Caco-2 (cell line): ENCODE data around the gene SSX2IP. TPM values are rescaled to one million over a fixed set of nuclear protein-coding genes. Genes with fewer than 3 reads are reported as not detected.

Experiments
- Bru-seq: library from RNA; stranded (reverse); fragments of 400-500 nt; gene quantifications from one replicate; lab custom pipeline; 2021; lab: Mats Ljungman, UMichigan
- BruChase-seq, 2 experiments: library from RNA; stranded (reverse); fragments of 400-500 nt; gene quantifications; one replicate each; lab custom pipeline; 2021; lab: Mats Ljungman, UMichigan
- BruUV-seq: library from RNA; stranded (reverse); fragments of 400-500 nt; replicated peaks from 2 replicates; lab custom pipeline; 2021; lab: Mats Ljungman, UMichigan
- CTCF ChIA-PET: fragments of 300-600 bp; sonication (Branson Sonifier 250); formaldehyde crosslinking; loops from one replicate; lab custom pipeline; 2022; ENCODE audit warnings: antibody characterized with exemption; lab: Charles Lee
- POLR2A ChIA-PET: fragments of 300-600 bp; sonication (Branson Sonifier 250); formaldehyde crosslinking; loops from one replicate; lab custom pipeline; 2022; ENCODE audit warnings: antibody characterized with exemption; lab: Charles Lee
- DNase-seq, 2 experiments: peaks; one replicate each; pipeline versions ENCODE4 v3.0.0 to v3.0.0-alpha.2; 2020 to 2022
- H3K27me3 ChIP-seq: replicated peaks from 2 replicates; pipeline ENCODE4 v1.6.0; 2011; ENCODE audit warnings: low read length; ENCODE audit not compliant: control insufficient read depth, insufficient read depth
- H3K36me3 ChIP-seq: 2 replicates; pipeline ENCODE4 v1.5.1; 2011; ENCODE audit warnings: low read length; ENCODE audit not compliant: control insufficient read depth, insufficient read depth
- H3K4me1 ChIP-seq: fragments of 250-450 bp; sonication (Bioruptor Pico); 2 replicates; pipeline ENCODE4 v1.5.1; 2020; ENCODE audit warnings: mild to moderate bottlenecking
- H3K4me3 ChIP-seq: 2 replicates; pipeline ENCODE4 v1.5.1; 2011; ENCODE audit warnings: low read depth, mild to moderate bottlenecking, control low read depth, low read length
- H3K9me3 ChIP-seq: fragments of 250-450 bp; sonication (Bioruptor Pico); 2 replicates; pipeline ENCODE4 v1.5.1; 2020; ENCODE audit warnings: mild to moderate bottlenecking, moderate library complexity
- H3K27ac Mint-ChIP-seq: one replicate; pipeline ENCODE4 v1.8.0; 2022; ENCODE audit warnings: mixed read lengths; ENCODE audit not compliant: unreplicated experiment
- H3K27me3 Mint-ChIP-seq: one replicate; pipeline ENCODE4 v1.8.0; 2022; ENCODE audit warnings: mixed read lengths; ENCODE audit not compliant: insufficient read depth, unreplicated experiment
- H3K36me3 Mint-ChIP-seq: one replicate; pipeline ENCODE4 v1.8.0; 2022; ENCODE audit warnings: mild to moderate bottlenecking, mixed read lengths; ENCODE audit not compliant: insufficient read depth, unreplicated experiment
- H3K4me1 Mint-ChIP-seq: one replicate; pipeline ENCODE4 v1.8.0; 2022; ENCODE audit warnings: low read depth, mixed read lengths; ENCODE audit not compliant: unreplicated experiment
- H3K4me3 Mint-ChIP-seq: one replicate; pipeline ENCODE4 v1.8.0; 2022; ENCODE audit warnings: mild to moderate bottlenecking, moderate library complexity, mixed read lengths; ENCODE audit not compliant: unreplicated experiment
- H3K9me3 Mint-ChIP-seq: one replicate; pipeline ENCODE4 v1.8.0; 2022; ENCODE audit warnings: mixed read lengths; ENCODE audit not compliant: unreplicated experiment
- intact Hi-C: fragments of 100-400 bp; cut with micrococcal nuclease; formaldehyde crosslinking; loops from one replicate; pipeline ENCODE4 v1.10.0; 2022; ENCODE audit not compliant: unreplicated experiment
- long read RNA-seq: library from polyadenylated mRNA; stranded (forward); transcript quantifications from one replicate; pipeline ENCODE4 v2.0.0, GENCODE V29; 2022
- total RNA-seq: library from RNA; stranded (reverse); gene quantifications from 2 replicates; pipeline ENCODE4 v1.2.3, GENCODE V29; 2022
- TF ChIP-seq, protein P1 (sequence below), 2 experiments: fragments of 200-600 bp in 1 of 2; IDR thresholded peaks; 1 replicate in 1 of 2; 2 replicates in 1 of 2; pipeline versions ENCODE4 v1.5.1 to v1.8.0; 2011 to 2022; ENCODE audit warnings: antibody characterized with exemption in 1 of 2, control low read depth in 1 of 2, inconsistent platforms in 1 of 2, low read depth in 1 of 2, low read length in 1 of 2, mild to moderate bottlenecking in 1 of 2, moderate library complexity in 1 of 2; ENCODE audit not compliant: insufficient read depth in 1 of 2, severe bottlenecking in 1 of 2, unreplicated experiment in 1 of 2

SSX2IP gene
- 12.7 and 15.3 TPM in 2 replicates for total RNA-seq
- percentile 67 among the genes with signal in this experiment for Bru-seq, nascent RNA
- percentile 73 among the genes with signal in this experiment for BruChase-seq, experiment 1, labeled RNA remaining after a 2-hour chase
- BruChase-seq, experiment 2, labeled RNA remaining after a 6-hour chase = percentile 71 among the genes with signal in this experiment
- long read RNA-seq, full-length matches to known transcripts = 12 of 32 reads
- long read RNA-seq, partial matches to known transcripts = 2 of 32 reads
- long read RNA-seq, other reads (novel, unspliced or antisense) = 18 of 32 reads

GRCh38 chr1:84690397-84691121, at the start of gene SSX2IP:
SSX2IP (minus strand) TSS chr1:84690461; CDS start chr1:84671219, 19,242 bp downstream.
- CTCF ChIA-PET = interaction anchor here (0.6 kb wide), 1 partner anchor 34 kb away, joined by 3 read pairs; no protein-coding TSS in a partner anchor
- intact Hi-C loops = loop anchor here (2.0 kb wide), 1 partner anchor 184 kb away; the partner anchor contains the start of genes GNG5 and SPATA1

DNA sequence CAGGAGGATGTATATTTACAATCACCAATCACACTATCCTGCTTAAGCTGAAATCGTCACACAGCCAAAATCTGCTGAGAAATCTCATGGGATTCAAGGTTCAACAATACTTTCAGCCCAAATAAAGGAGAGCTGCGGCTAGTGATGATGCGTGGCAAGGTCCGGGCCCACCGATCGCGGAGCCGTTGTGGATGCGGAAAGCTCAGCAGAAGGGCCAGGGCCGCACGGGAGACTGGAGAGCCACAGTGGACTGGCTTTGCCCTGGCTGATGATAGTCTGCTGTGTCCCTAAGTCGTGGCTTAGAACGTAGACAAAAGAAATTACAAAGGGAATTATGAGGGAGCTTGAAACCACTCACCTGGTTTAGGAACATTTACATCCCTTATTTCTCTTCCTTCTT, 48.0 kb upstream of the SSX2IP start:
- no peak for DNase-seq
- H3K27ac Mint-ChIP-seq = no peak overlapping the region
- ChIA-PET CTCF (no interaction called here), POLR2A (no interaction called here)
- TF ChIP-seq, protein P1, sequence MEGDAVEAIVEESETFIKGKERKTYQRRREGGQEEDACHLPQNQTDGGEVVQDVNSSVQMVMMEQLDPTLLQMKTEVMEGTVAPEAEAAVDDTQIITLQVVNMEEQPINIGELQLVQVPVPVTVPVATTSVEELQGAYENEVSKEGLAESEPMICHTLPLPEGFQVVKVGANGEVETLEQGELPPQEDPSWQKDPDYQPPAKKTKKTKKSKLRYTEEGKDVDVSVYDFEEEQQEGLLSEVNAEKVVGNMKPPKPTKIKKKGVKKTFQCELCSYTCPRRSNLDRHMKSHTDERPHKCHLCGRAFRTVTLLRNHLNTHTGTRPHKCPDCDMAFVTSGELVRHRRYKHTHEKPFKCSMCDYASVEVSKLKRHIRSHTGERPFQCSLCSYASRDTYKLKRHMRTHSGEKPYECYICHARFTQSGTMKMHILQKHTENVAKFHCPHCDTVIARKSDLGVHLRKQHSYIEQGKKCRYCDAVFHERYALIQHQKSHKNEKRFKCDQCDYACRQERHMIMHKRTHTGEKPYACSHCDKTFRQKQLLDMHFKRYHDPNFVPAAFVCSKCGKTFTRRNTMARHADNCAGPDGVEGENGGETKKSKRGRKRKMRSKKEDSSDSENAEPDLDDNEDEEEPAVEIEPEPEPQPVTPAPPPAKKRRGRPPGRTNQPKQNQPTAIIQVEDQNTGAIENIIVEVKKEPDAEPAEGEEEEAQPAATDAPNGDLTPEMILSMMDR (IDR thresholded peaks at IDR 0.05; ENCODE audit: insufficient read depth in 1 of 2, low read depth in 1 of 2, low read length in 1 of 2, severe bottlenecking in 1 of 2, unreplicated experiment in 1 of 2) = no peak
- no peak overlapping the region for H3K4me3 Mint-ChIP-seq
- Histone ChIP-seq H3K27me3 (no peaks in the 10 kb centered on the region), H3K9me3 (no peaks in the 10 kb centered on the region), H3K4me1 (no peaks in the 10 kb centered on the region), H3K36me3 (no peaks in the 10 kb centered on the region), H3K4me3 (no peak overlapping the region)
- no TSS peak for BruUV-seq
- peaks cover 5% of the 10 kb centered on the region for H3K27me3 Mint-ChIP-seq
- H3K4me1 Mint-ChIP-seq = no peaks in the 10 kb centered on the region
- intact Hi-C loops = no loop called here
- H3K9me3 Mint-ChIP-seq = no peaks in the 10 kb centered on the region
- H3K36me3 Mint-ChIP-seq = no peaks in the 10 kb centered on the region

More at GRCh38 chr1:84690397-84691121, at the start of gene SSX2IP:
- peak within 1 kb of the TSS; percentile 86 for H3K4me3 Mint-ChIP-seq
- Histone ChIP-seq H3K27me3 (no peaks in the 10 kb centered on the region), H3K9me3 (no peaks in the 10 kb centered on the region), H3K36me3 (no peaks in the 10 kb centered on the region), H3K4me1 (peaks cover 6% of the 10 kb centered on the region), H3K4me3 (peak within 1 kb of the TSS; percentile 76)
- DNase-seq = peak; percentile 97
- H3K27ac Mint-ChIP-seq = peak within 1 kb of the TSS; percentile 81
- H3K9me3 Mint-ChIP-seq = no peaks in the 10 kb centered on the region
- peaks cover 17% of the 10 kb centered on the region for H3K4me1 Mint-ChIP-seq
- H3K36me3 Mint-ChIP-seq = no peaks in the 10 kb centered on the region
- POLR2A ChIA-PET = no interaction called here
- BruUV-seq = no TSS peak
- TF ChIP-seq, protein P1 (IDR thresholded peaks at IDR 0.05; ENCODE audit: insufficient read depth in 1 of 2, low read depth in 1 of 2, low read length in 1 of 2, severe bottlenecking in 1 of 2, unreplicated experiment in 1 of 2) = no peak
- H3K27me3 Mint-ChIP-seq = no peaks in the 10 kb centered on the region

DNA sequence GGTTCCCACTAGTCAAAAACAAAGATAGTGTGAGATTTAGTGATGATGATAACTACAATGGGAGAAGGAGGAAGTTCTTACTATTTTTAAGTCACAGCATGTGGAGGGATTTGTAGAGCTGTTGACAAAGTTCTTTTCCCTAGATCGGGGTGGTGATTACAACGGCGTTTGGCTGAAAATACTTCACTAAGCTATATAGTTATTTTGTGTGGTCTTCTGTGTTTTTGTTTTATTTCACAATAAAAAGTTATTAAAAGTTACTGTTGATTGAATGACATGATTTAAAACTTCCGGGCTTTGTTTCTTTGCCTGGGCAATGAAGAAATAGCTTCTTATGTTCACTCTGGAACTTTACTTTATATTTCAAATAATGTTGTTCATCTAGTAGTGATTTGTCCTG, 47.3 kb upstream of the SSX2IP start:
- DNase-seq = no peak
- intact Hi-C loops = no loop called here
- H3K4me3 Mint-ChIP-seq = no peak overlapping the region
- H3K27me3 Mint-ChIP-seq = peaks cover 5% of the 10 kb centered on the region
- H3K27ac Mint-ChIP-seq = no peak overlapping the region
- H3K36me3 Mint-ChIP-seq = no peaks in the 10 kb centered on the region
- no peaks in the 10 kb centered on the region for H3K4me1 ChIP-seq
- no peaks in the 10 kb centered on the region for H3K36me3 ChIP-seq
- no peaks in the 10 kb centered on the region for H3K4me1 Mint-ChIP-seq
- TF ChIP-seq, protein P1 (IDR thresholded peaks at IDR 0.05; ENCODE audit: insufficient read depth in 1 of 2, low read depth in 1 of 2, low read length in 1 of 2, severe bottlenecking in 1 of 2, unreplicated experiment in 1 of 2) = no peak
- H3K4me3 ChIP-seq = no peak overlapping the region
- no peaks in the 10 kb centered on the region for H3K27me3 ChIP-seq
- no TSS peak for BruUV-seq
- no peaks in the 10 kb centered on the region for H3K9me3 Mint-ChIP-seq
- ChIA-PET POLR2A (no interaction called here), CTCF (no interaction called here)
- no peaks in the 10 kb centered on the region for H3K9me3 ChIP-seq
